Gastrocnemius medialis (tissue), 4 donors: ENCODE measurements around the gene RGS7BP.

Experiments used
- CTCF ChIP-seq, 5 experiments: fragments of 450-650 bp in 3 of 5; fragments of 200-600 bp in 2 of 5; sonication (generic) in 2 of 5; IDR thresholded peaks in 4 of 5; conservative IDR thresholded peaks in 1 of 5; 1 replicate in 4 of 5; 2 replicates in 1 of 5; pipeline ENCODE4 v1.5.1; 2016 to 2019; ENCODE audit warnings: antibody characterized with exemption in 5 of 5, mild to moderate bottlenecking in 3 of 5, moderate library complexity in 3 of 5
- POLR2A ChIP-seq, 2 donors: fragments of 450-650 bp; IDR thresholded peaks; one replicate each; pipeline ENCODE4 v1.6.1; 2017; ENCODE audit warnings: antibody characterized with exemption in 2 of 2, mild to moderate bottlenecking in 2 of 2, moderate library complexity in 2 of 2

- no peak for TF ChIP-seq CTCF (IDR thresholded peaks at IDR 0.05 in 4 of 5, conservative IDR thresholded peaks at IDR 0.05 in 1 of 5)
- no peak for TF ChIP-seq POLR2A (IDR thresholded peaks at IDR 0.05)
Observed at GRCh38 chr5:64599226-64599625, 93.4 kb downstream of the RGS7BP start.
